ENCODE data around the gene CCDC192.

GRCh38 chr5:127732963-127733362 lies 29.8 kb downstream of the CCDC192 start:
- no peak for TF ChIP-seq CTCF (IDR thresholded peaks at IDR 0.05)
- no peak for TF ChIP-seq POLR2AphosphoS5 (IDR thresholded peaks at IDR 0.05)
- TF ChIP-seq POLR2A (IDR thresholded peaks at IDR 0.05) = no peak
- TF ChIP-seq EP300 (IDR thresholded peaks at IDR 0.05) = no peak
